GM12875 (cell line): ENCODE results near the gene PRG3.

Experiments used
- H3K4me3 ChIP-seq: one replicate; pipeline ENCODE4 v1.5.1; 2011; ENCODE audit warnings: low read depth, low read length, control low read depth
- TF ChIP-seq, protein P1 (sequence below): IDR thresholded peaks from 2 replicates; pipeline ENCODE4 v1.5.1; 2011; ENCODE audit warnings: low read depth, mild to moderate bottlenecking, control low read depth, inconsistent platforms, low read length, moderate library complexity, borderline replicate concordance; ENCODE audit not compliant: insufficient read depth

Gene PRG3

DNA sequence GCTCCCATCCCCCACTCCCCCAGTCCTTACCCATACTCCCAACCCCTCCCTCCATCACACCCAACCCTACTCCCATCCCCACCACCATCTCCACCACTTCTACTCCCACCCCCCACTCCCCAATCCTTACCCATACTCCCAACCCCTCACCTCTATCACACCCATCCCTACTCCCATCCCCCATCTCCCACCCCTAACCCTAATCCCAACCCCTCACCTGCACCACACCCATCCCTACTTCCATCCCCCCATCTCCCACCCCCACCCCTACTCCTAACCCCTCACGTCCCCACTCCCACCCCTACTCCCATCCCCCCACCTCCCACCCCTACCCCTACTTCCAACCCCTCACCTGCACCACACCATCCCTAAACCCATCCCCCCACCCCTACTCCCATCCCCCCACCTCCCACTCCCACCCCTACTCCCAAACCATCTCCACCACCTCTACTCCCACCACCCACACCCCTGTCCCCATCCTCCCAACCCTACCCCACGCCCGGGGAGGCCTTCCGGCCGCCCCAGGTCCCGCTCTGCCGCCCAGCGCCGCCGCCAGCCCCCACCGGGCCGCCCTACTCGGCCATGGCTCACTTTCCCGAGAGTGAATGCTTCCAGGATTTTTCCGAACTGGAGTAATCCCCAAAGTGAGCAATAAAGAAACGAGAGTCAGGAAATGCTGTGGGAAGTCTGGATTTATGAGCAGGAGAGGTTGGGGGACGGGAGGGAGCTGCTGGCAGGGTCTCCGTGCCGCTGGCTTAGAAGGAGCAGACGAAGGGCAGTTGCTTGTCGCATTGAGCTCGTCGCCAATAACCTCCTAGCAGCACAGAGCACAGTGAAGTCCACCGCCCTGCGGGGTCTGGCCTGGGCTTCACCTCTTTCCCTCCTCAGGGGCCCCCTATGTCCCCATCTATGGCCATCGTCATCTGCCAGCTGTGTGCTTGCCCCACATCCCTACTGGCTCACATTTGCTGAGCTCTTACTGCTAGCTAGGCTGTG lies 4.6 kb downstream of the PRG3 start:
- TF ChIP-seq, protein P1, sequence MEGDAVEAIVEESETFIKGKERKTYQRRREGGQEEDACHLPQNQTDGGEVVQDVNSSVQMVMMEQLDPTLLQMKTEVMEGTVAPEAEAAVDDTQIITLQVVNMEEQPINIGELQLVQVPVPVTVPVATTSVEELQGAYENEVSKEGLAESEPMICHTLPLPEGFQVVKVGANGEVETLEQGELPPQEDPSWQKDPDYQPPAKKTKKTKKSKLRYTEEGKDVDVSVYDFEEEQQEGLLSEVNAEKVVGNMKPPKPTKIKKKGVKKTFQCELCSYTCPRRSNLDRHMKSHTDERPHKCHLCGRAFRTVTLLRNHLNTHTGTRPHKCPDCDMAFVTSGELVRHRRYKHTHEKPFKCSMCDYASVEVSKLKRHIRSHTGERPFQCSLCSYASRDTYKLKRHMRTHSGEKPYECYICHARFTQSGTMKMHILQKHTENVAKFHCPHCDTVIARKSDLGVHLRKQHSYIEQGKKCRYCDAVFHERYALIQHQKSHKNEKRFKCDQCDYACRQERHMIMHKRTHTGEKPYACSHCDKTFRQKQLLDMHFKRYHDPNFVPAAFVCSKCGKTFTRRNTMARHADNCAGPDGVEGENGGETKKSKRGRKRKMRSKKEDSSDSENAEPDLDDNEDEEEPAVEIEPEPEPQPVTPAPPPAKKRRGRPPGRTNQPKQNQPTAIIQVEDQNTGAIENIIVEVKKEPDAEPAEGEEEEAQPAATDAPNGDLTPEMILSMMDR = no peak
- H3K4me3 ChIP-seq = no peak overlapping the region

GRCh38 chr11:57375490-57375889 lies 5.5 kb downstream of the PRG3 start:
- TF ChIP-seq, protein P1 = no peak
- H3K4me3 ChIP-seq = no peak overlapping the region

DNA sequence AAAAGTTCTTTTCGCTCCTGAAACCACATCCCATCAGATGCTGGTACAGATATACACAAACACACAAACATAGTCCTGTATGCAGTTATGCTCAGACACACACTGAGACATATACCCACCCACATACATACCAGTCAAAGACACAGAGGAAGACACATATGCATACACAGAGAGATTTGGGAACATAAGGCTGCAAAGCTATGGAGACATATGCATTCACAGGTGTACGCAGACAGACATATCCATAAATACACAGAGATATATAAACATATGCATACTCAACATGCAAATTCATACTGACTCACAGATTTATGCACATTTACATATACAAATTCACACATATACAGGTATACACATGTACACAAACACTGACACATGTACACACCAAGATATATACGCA lies 6.0 kb downstream of the PRG3 start:
- TF ChIP-seq, protein P1 = no peak
- no peak overlapping the region for H3K4me3 ChIP-seq

DNA sequence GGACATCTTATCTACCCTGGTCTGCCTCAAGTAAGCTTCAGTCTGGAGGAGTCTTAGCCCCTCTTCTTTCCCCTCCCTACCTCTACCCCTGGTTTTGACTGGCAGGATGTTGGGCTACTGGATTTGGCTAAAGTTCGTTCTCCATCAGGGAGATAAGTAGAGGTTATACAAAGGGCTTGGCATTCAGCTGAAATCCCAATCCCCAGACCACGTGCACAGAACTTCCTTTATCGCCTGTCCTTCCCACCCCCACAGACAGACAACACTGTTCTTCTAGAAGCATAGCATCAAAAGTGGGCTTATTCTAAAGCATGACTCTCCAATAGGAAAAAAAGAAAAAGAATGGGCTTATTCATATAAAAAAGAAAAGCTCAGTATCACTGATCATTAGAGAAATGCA lies 7.8 kb downstream of the PRG3 start:
- H3K4me3 ChIP-seq = no peak overlapping the region
- TF ChIP-seq, protein P1 = no peak

GRCh38 chr11:57370941-57371340 lies 10.0 kb downstream of the PRG3 start:
- no peak overlapping the region for H3K4me3 ChIP-seq
- TF ChIP-seq, protein P1 = no peak

GRCh38 chr11:57370251-57370650 lies 10.7 kb downstream of the PRG3 start:
- no peak overlapping the region for H3K4me3 ChIP-seq
- TF ChIP-seq, protein P1 = no peak

GRCh38 chr11:57368845-57369232 lies 12.1 kb downstream of the PRG3 start:
- H3K4me3 ChIP-seq = no peak overlapping the region
- TF ChIP-seq, protein P1 = no peak
